Tibial artery (tissue), 4 donors: ENCODE results near the gene ANKMY2.

Experiments used
- DNase-seq, 2 donors: peaks; one replicate each; pipeline ENCODE4 v3.0.0-alpha.2; 2019
- H3K27ac ChIP-seq, 2 donors: fragments of 200-600 bp; sonication (generic) in 1 of 2; 1 replicate in 1 of 2; 2 replicates in 1 of 2; pipeline ENCODE4 v1.5.1; 2018 to 2019; ENCODE audit warnings: mild to moderate bottlenecking in 1 of 2
- H3K27me3 ChIP-seq, 2 donors: fragments of 200-600 bp; sonication (generic) in 1 of 2; one replicate each; pipeline versions ENCODE4 v1.5.1 to v1.6.0; 2016 to 2019
- H3K36me3 ChIP-seq, 3 donors: fragments of 200-600 bp; sonication (generic) in 2 of 3; one replicate each; pipeline ENCODE4 v1.5.1; 2016 to 2019; ENCODE audit warnings: mild to moderate bottlenecking in 2 of 3
- H3K4me1 ChIP-seq, 4 donors: fragments of 200-600 bp; sonication (generic) in 2 of 4; 1 replicate in 3 of 4; 2 replicates in 1 of 4; pipeline ENCODE4 v1.5.1; 2016 to 2019
- H3K4me3 ChIP-seq, 2 donors: fragments of 200-600 bp; sonication (generic) in 1 of 2; 1 replicate in 1 of 2; 2 replicates in 1 of 2; pipeline ENCODE4 v1.5.1; 2018 to 2019; ENCODE audit warnings: mild to moderate bottlenecking in 2 of 2
- H3K9me3 ChIP-seq, 3 donors: fragments of 200-600 bp; sonication (generic) in 1 of 3; one replicate each; pipeline ENCODE4 v1.5.1; 2016 to 2019
- CTCF ChIP-seq, 2 experiments: fragments of 200-600 bp in 1 of 2; fragments of 450-650 bp in 1 of 2; IDR thresholded peaks; one replicate each; pipeline ENCODE4 v1.5.1; 2017 to 2019; ENCODE audit warnings: antibody characterized with exemption in 2 of 2, mild to moderate bottlenecking in 1 of 2, moderate library complexity in 1 of 2
- intact Hi-C: fragments of 100-400 bp; cut with DNase I; formaldehyde crosslinking; loops from one replicate; pipeline ENCODE4 v1.15.0; 2023; ENCODE audit warnings: low total_unique reads

ANKMY2 gene

GRCh38 chr7:16615228-16615627, 30.3 kb downstream of the ANKMY2 start:
- intact Hi-C loops, result no loop called here
- H3K36me3 ChIP-seq, result peaks cover 40 to 78% (median 45%) of the 10 kb centered on the region in 3 donors
- TF ChIP-seq CTCF (IDR thresholded peaks at IDR 0.05), result no peak

GRCh38 chr7:16611711-16612110, 33.8 kb downstream of the ANKMY2 start:
- Histone ChIP-seq H3K27ac (no peak overlapping the region), H3K27me3 (no peaks in the 10 kb centered on the region), H3K36me3 (peaks cover 55 to 81% (median 63%) of the 10 kb centered on the region in 3 donors), H3K4me1 (no peaks in the 10 kb centered on the region), H3K9me3 (no peaks in the 10 kb centered on the region), H3K4me3 (no peak overlapping the region)
- no peak for DNase-seq
- intact Hi-C loops, result no loop called here
- TF ChIP-seq CTCF (IDR thresholded peaks at IDR 0.05), result no peak

More at GRCh38 chr7:16615228-16615627, 30.3 kb downstream of the ANKMY2 start:
- Histone ChIP-seq H3K4me3 (no peak overlapping the region), H3K27me3 (no peaks in the 10 kb centered on the region), H3K9me3 (no peaks in the 10 kb centered on the region), H3K27ac (no peak overlapping the region), H3K4me1 (no peaks in the 10 kb centered on the region)
- no peak for DNase-seq

GRCh38 chr7:16609842-16610450, 35.6 kb downstream of the ANKMY2 start:
- Histone ChIP-seq H3K4me1 (no peaks in the 10 kb centered on the region), H3K27ac (no peak overlapping the region), H3K4me3 (no peak overlapping the region), H3K36me3 (peaks cover 52 to 81% (median 55%) of the 10 kb centered on the region in 3 donors), H3K9me3 (no peaks in the 10 kb centered on the region), H3K27me3 (no peaks in the 10 kb centered on the region)
- no peak for TF ChIP-seq CTCF (IDR thresholded peaks at IDR 0.05)
- no peak for DNase-seq
- intact Hi-C loops, result no loop called here

GRCh38 chr7:16606704-16607103, 38.9 kb downstream of the ANKMY2 start:
- intact Hi-C loops, result no loop called here

GRCh38 chr7:16604054-16604453, 41.5 kb downstream of the ANKMY2 start:
- Histone ChIP-seq H3K36me3 (peaks cover 86 to 93% (median 89%) of the 10 kb centered on the region in 3 donors), H3K9me3 (no peaks in the 10 kb centered on the region), H3K27me3 (no peaks in the 10 kb centered on the region), H3K4me3 (no peak overlapping the region), H3K27ac (no peak overlapping the region), H3K4me1 (no peaks in the 10 kb centered on the region)
- DNase-seq, result no peak
- peak in 1 of 2 experiments; percentile 16 for TF ChIP-seq CTCF (IDR thresholded peaks at IDR 0.05)
- intact Hi-C loops, result no loop called here

More at GRCh38 chr7:16606704-16607103, 38.9 kb downstream of the ANKMY2 start:
- Histone ChIP-seq H3K27me3 (no peaks in the 10 kb centered on the region), H3K36me3 (peaks cover 65 to 90% (median 70%) of the 10 kb centered on the region in 3 donors), H3K4me3 (no peak overlapping the region), H3K27ac (no peak overlapping the region), H3K4me1 (no peaks in the 10 kb centered on the region), H3K9me3 (no peaks in the 10 kb centered on the region)
- TF ChIP-seq CTCF (IDR thresholded peaks at IDR 0.05), result no peak
- no peak for DNase-seq
